Measurements from ENCODE around the gene SPATA20. TPM values are rescaled to one million over a fixed set of nuclear protein-coding genes. Genes with fewer than 3 reads are reported as not detected.

SPATA20 gene
- total and polyA plus RNA-seq, 2 of the 13 experiments (the other 11 are each of a cell fraction or from before 2014, with no cell fraction given), result 36.1 to 64.8 TPM

DNA sequence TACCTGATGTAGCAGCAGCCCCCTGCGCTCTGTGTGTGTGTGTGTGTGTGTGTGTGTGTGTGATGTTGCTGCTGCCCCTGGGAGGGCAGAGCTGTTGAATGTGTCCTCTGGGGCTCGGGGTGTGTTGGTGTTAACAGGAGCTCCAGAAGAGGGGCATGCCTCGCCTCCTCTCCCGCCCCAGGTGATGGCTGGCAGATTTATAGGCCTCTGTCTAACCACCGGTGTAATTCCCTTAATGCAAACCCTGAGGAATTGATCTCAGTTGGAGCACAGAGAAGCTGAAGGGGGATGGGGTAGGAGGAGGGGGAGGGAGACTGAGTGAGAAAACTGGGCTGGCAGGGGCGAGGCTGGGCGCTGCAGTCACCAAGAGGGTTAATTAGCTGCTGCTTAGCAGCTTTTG is 23.6 kb downstream of the SPATA20 start:
- Histone ChIP-seq H3K79me2 (ENCODE audit: insufficient read depth, low read length) (no peaks in the 10 kb centered on the region), H3K9ac (ENCODE audit: insufficient read depth, low read depth, low read length) (no peak overlapping the region), H3K4me2 (ENCODE audit: low read depth, low read length) (no peak overlapping the region), H3K27ac (ENCODE audit: extremely low read length, insufficient read depth, low read length) (no peak overlapping the region), H3K4me3 (replicated peaks in 1 of 3; ENCODE audit: insufficient read depth in 1 of 3, low read depth in 2 of 3, low read length in 3 of 3) (no peak overlapping the region), H3K4me1 (ENCODE audit: insufficient read depth, low read length) (no peaks in the 10 kb centered on the region), H3K9me3 (ENCODE audit: low read length) (no peaks in the 10 kb centered on the region), H3K36me3 (replicated peaks in 1 of 2; ENCODE audit: control insufficient read depth in 1 of 2, insufficient read depth in 2 of 2, low read length in 2 of 2) (no peaks in the 10 kb centered on the region), H2AFZ (ENCODE audit: low read length) (no peak overlapping the region), H3K27me3 (ENCODE audit: control insufficient read depth in 1 of 2, insufficient read depth in 2 of 2, low read length in 2 of 2) (peaks cover 24 to 93% of the 10 kb centered on the region in 2 experiments), H4K20me1 (ENCODE audit: insufficient read depth, low read length) (no peaks in the 10 kb centered on the region)
- DNase-seq (ENCODE audit: low spot score) (no peak), FAIRE-seq (no peak), ATAC-seq (no peak)
- intact Hi-C loops (cut with micrococcal nuclease; ENCODE audit: unreplicated experiment) (no loop called here), in situ Hi-C loops (cut with HindIII; ENCODE audit: extremely low pct_ligation_motif_present, low pct_unique_long_range_greater_than_20kb) (no loop called here)
- no TSS peak for BruUV-seq (replicated peaks)
- WGBS (ENCODE audit: low lambda C conversion rate), result 39% methylated on average over 7 of the region's 7 CpGs
- ChIA-PET POLR2A (no interaction called here), CTCF (ENCODE audit: low intra/inter-chr PET ratio, low total read pairs) (no interaction called here)
- TF ChIP-seq MTA3 (CRISPR knock-in tag; IDR thresholded peaks at IDR 0.05), result no peak
- TF ChIP-seq, protein P1, sequence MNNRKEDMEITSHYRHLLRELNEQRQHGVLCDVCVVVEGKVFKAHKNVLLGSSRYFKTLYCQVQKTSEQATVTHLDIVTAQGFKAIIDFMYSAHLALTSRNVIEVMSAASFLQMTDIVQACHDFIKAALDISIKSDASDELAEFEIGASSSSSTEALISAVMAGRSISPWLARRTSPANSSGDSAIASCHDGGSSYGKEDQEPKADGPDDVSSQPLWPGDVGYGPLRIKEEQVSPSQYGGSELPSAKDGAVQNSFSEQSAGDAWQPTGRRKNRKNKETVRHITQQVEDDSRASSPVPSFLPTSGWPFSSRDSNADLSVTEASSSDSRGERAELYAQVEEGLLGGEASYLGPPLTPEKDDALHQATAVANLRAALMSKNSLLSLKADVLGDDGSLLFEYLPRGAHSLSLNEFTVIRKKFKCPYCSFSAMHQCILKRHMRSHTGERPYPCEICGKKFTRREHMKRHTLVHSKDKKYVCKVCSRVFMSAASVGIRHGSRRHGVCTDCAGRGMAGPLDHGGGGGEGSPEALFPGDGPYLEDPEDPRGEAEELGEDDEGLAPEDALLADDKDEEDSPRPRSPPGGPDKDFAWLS (CRISPR knock-in tag; IDR thresholded peaks at IDR 0.05; ENCODE audit: borderline replicate concordance), result no peak
- TF ChIP-seq NCOR1 (IDR thresholded peaks at IDR 0.05; ENCODE audit: borderline replicate concordance, low read length), result no peak

DNA sequence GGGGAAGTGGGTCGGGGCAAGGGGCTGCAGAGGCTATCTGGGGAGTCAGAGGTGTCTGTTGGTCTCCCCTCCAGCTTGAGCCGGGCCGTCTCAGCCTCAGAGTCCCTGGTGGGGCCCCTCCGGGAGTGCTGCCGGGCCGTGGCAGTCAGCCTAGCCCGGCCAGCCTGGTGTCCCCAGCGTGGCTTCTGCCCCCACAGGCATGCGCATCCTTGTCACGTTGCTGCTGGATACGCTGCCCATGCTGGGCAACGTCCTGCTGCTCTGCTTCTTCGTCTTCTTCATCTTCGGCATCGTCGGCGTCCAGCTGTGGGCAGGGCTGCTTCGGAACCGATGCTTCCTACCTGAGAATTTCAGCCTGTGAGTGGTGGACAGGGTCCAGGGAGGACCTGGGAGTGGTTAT is 24.7 kb downstream of the SPATA20 start:
- FAIRE-seq (no peak), DNase-seq (ENCODE audit: low spot score) (no peak), ATAC-seq (no peak)
- no peak overlapping the region for H2AFZ ChIP-seq (ENCODE audit: low read length)
- ChIA-PET CTCF (ENCODE audit: low intra/inter-chr PET ratio, low total read pairs) (no interaction called here), POLR2A (no interaction called here)
- no peaks in the 10 kb centered on the region for H3K4me1 ChIP-seq (ENCODE audit: insufficient read depth, low read length)
- no peak overlapping the region for H3K4me3 ChIP-seq (replicated peaks in 1 of 3; ENCODE audit: insufficient read depth in 1 of 3, low read depth in 2 of 3, low read length in 3 of 3)
- no TSS peak for BruUV-seq (replicated peaks)
- H4K20me1 ChIP-seq (ENCODE audit: insufficient read depth, low read length), result no peaks in the 10 kb centered on the region
- H3K9me3 ChIP-seq (ENCODE audit: low read length), result no peaks in the 10 kb centered on the region
- in situ Hi-C loops (cut with HindIII; ENCODE audit: extremely low pct_ligation_motif_present, low pct_unique_long_range_greater_than_20kb) (no loop called here), intact Hi-C loops (cut with micrococcal nuclease; ENCODE audit: unreplicated experiment) (no loop called here)
- no peaks in the 10 kb centered on the region for H3K79me2 ChIP-seq (ENCODE audit: insufficient read depth, low read length)
- H3K36me3 ChIP-seq (replicated peaks in 1 of 2; ENCODE audit: control insufficient read depth in 1 of 2, insufficient read depth in 2 of 2, low read length in 2 of 2), result no peaks in the 10 kb centered on the region
- H3K4me2 ChIP-seq (ENCODE audit: low read depth, low read length), result no peak overlapping the region
- no peak overlapping the region for H3K9ac ChIP-seq (ENCODE audit: insufficient read depth, low read depth, low read length)
- peaks cover 21 to 91% of the 10 kb centered on the region in 2 experiments for H3K27me3 ChIP-seq (ENCODE audit: control insufficient read depth in 1 of 2, insufficient read depth in 2 of 2, low read length in 2 of 2)
- 56% methylated on average over 8 of the region's 19 CpGs for WGBS (ENCODE audit: low lambda C conversion rate)
- no peak overlapping the region for H3K27ac ChIP-seq (ENCODE audit: extremely low read length, insufficient read depth, low read length)
- TF ChIP-seq NCOA1 (CRISPR knock-in tag; IDR thresholded peaks at IDR 0.05) (no peak), ZC3H13 (CRISPR knock-in tag; IDR thresholded peaks at IDR 0.05) (no peak)
- TF ChIP-seq, protein P2, sequence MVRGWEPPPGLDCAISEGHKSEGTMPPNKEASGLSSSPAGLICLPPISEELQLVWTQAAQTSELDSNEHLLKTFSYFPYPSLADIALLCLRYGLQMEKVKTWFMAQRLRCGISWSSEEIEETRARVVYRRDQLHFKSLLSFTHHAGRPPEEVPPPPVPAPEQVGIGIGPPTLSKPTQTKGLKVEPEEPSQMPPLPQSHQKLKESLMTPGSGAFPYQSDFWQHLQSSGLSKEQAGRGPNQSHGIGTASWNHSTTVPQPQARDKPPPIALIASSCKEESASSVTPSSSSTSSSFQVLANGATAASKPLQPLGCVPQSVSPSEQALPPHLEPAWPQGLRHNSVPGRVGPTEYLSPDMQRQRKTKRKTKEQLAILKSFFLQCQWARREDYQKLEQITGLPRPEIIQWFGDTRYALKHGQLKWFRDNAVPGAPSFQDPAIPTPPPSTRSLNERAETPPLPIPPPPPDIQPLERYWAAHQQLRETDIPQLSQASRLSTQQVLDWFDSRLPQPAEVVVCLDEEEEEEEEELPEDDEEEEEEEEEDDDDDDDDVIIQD (CRISPR knock-in tag; IDR thresholded peaks at IDR 0.05; ENCODE audit: low read depth), result no peak

All from HepG2 (cell line).